Measurements from ENCODE around the gene ETV7.
"Not testable (repeated sequence)": the region's sequence is repeated elsewhere in the genome, so short reads cannot be mapped to it uniquely, and the experiment has no call there.

ETV7 gene

DNA sequence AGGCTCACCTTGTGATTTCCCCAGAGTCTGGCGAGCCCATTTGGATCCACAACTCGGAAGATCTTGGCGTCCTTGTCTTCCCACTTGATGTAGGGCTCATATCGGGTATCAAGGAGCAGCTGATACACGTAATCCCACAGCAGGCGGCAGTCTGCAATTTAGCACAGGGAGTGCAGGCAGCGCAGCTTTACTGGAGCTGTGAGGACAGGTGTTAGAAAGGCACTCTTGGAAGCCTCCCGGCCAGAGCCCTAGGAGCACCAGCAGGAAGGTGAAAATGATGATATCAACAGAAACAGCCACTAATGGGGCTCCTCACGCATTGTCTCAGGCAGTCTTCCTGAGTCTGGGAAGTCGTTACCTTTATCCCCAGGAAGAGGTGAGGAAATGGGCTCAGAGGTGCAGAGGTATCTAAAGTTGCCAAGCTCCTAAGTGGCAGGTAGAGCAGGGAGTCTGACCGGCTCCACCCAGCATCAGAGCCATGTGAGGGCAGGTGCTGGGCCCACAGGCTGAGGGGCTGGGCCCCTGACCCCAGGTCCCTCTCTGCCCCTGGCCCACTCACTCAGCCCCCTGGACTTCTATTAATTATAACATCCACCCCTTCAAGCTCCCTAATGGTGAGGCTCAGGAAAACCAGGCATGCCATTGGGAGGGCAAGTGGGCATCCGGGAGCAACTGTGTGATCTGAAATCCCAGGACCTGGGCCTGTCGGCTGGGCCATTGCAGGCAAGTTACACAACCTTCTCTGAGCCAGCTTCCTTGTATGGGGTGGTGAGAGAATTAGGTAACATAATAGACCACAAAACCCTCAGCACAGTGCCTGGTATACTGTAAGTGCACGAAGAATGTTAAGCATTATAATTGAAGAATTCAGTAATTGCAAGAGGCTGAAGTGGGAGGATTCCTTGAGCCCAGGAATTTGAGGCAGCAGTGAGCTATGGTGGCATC, 18.3 kb downstream of the ETV7 start:
- Histone ChIP-seq H3K27me3 (ENCODE audit: insufficient read depth, low read length) (peaks cover 17% of the 10 kb centered on the region), H3K4me1 (ENCODE audit: insufficient read depth, low read length) (no peaks in the 10 kb centered on the region), H3K4me3 (ENCODE audit: low read length) (no peak overlapping the region), H3K36me3 (ENCODE audit: insufficient read depth, low read length) (no peaks in the 10 kb centered on the region), H2AFZ (ENCODE audit: low read depth, low read length) (no peak overlapping the region), H3K9me3 (ENCODE audit: low read length) (no peaks in the 10 kb centered on the region)

GRCh38 chr6:36368421-36368820, 19.0 kb downstream of the ETV7 start:
- Histone ChIP-seq H3K4me1 (ENCODE audit: insufficient read depth, low read length) (no peaks in the 10 kb centered on the region), H3K9me3 (ENCODE audit: low read length) (no peaks in the 10 kb centered on the region), H2AFZ (ENCODE audit: low read depth, low read length) (no peak overlapping the region), H3K27me3 (ENCODE audit: insufficient read depth, low read length) (peaks cover 16% of the 10 kb centered on the region), H3K4me3 (ENCODE audit: low read length) (no peak overlapping the region), H3K36me3 (ENCODE audit: insufficient read depth, low read length) (no peaks in the 10 kb centered on the region)

DNA sequence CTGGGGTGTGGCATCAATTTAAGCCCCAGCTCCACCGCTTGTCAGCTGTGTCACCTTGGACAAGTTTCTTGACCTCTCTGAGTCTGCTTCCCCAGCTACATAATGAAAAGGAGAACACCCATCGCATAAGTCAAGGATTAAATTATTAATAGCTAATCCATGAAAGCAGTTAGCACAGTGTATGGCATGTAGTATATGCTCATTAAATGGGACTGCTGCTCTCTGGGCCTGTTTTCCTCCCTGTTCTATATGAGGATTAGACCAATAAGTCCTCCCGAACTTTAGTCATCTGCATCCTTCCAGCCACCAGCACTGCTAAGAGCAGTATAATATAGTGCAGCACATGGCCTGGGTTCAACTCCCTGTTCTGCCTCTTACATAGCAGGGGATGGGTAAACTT, 19.7 kb downstream of the ETV7 start:
- no peak overlapping the region for H2AFZ ChIP-seq (ENCODE audit: low read depth, low read length)

DNA sequence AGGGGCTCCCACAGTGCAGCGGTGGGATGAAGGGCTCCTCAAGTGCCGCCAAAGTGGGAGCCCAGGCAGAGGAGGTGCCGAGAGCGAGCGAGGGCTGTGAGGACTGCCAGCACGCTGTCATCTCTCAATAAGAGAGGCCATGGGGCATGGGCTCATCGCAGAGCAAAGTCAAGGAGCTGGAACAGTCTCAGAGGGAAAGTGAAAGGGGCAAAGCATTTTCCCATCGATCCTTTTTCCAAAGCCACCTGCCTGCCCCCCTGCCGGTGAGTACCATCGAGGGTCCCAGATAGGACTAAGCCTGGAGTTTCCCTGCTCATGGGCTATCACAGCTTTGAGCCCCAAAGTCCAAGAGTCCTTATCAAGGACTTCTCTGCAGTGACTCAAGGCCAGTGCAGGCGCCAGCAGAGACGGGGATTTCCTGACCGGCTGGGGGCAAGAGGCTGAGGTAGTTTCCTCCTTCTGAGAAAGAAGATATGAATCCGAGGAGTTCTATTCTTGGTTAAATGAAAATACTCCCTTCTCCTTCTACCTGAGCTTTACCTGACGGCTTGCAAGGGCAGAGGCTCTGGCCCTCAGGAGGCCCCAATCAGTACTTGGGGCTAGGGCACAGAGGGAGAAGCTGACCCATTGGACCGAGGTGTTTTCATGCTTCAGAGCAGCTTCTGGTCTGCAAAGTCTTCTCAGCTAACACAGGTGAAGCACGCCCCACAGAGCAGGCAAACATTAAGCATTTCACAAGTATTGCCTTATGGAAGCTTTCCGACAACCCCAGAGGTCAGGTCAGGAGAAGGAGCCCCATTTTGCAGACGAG, 22.6 kb downstream of the ETV7 start:
- Histone ChIP-seq H3K9me3 (ENCODE audit: low read length) (no peaks in the 10 kb centered on the region), H3K4me3 (ENCODE audit: low read length) (no peak overlapping the region), H3K4me1 (ENCODE audit: insufficient read depth, low read length) (peaks cover 2% of the 10 kb centered on the region), H3K27me3 (ENCODE audit: insufficient read depth, low read length) (peaks cover 9% of the 10 kb centered on the region), H2AFZ (ENCODE audit: low read depth, low read length) (no peak overlapping the region), H3K36me3 (ENCODE audit: insufficient read depth, low read length) (no peaks in the 10 kb centered on the region)

More for the DNA sequence above, 19.7 kb downstream of the ETV7 start:
- no peaks in the 10 kb centered on the region for H3K9me3 ChIP-seq (ENCODE audit: low read length)
- H3K27me3 ChIP-seq (ENCODE audit: insufficient read depth, low read length): peaks cover 16% of the 10 kb centered on the region
- H3K4me1 ChIP-seq (ENCODE audit: insufficient read depth, low read length): no peaks in the 10 kb centered on the region
- H3K36me3 ChIP-seq (ENCODE audit: insufficient read depth, low read length): no peaks in the 10 kb centered on the region
- H3K4me3 ChIP-seq (ENCODE audit: low read length): no peak overlapping the region

GRCh38 chr6:36364061-36364635, 23.3 kb downstream of the ETV7 start:
- H3K9me3 ChIP-seq (ENCODE audit: low read length); H3K4me3 ChIP-seq (ENCODE audit: low read length); H3K4me1 ChIP-seq (ENCODE audit: insufficient read depth, low read length); H2AFZ ChIP-seq (ENCODE audit: low read depth, low read length); H3K27me3 ChIP-seq (ENCODE audit: insufficient read depth, low read length); H3K36me3 ChIP-seq (ENCODE audit: insufficient read depth, low read length): not testable (repeated sequence)

GRCh38 chr6:36363371-36363752, 24.1 kb downstream of the ETV7 start:
- not testable (repeated sequence) for H3K4me1 ChIP-seq (ENCODE audit: insufficient read depth, low read length); H2AFZ ChIP-seq (ENCODE audit: low read depth, low read length); H3K9me3 ChIP-seq (ENCODE audit: low read length); H3K36me3 ChIP-seq (ENCODE audit: insufficient read depth, low read length); H3K27me3 ChIP-seq (ENCODE audit: insufficient read depth, low read length); H3K4me3 ChIP-seq (ENCODE audit: low read length)

GRCh38 chr6:36362551-36363370, 24.7 kb downstream of the ETV7 start:
- peaks cover 12% of the 10 kb centered on the region for H3K4me1 ChIP-seq (ENCODE audit: insufficient read depth, low read length)
- no peak overlapping the region for H3K4me3 ChIP-seq (ENCODE audit: low read length)
- H2AFZ ChIP-seq (ENCODE audit: low read depth, low read length): no peak overlapping the region
- H3K36me3 ChIP-seq (ENCODE audit: insufficient read depth, low read length): no peaks in the 10 kb centered on the region
- peaks cover 3% of the 10 kb centered on the region for H3K27me3 ChIP-seq (ENCODE audit: insufficient read depth, low read length)
- no peaks in the 10 kb centered on the region for H3K9me3 ChIP-seq (ENCODE audit: low read length)

DNA sequence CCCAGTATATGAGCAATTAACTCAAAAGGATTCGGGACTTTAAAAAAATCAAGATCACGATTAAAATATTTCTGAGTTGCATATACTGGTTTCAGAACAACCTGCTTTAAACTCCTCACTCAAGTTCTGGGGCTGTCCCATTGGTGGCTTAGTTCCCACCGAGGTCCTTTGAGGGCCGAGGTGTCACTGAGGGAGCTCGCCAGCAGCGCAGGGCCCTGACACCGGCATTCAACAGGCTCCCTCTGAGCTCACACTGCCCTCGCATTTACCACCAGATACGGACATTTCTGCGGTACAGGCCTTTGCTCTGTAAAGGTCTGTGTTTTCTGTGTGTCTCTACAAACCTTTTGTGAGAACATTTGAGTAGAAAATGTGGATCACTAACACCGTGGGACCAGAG, 26.4 kb downstream of the ETV7 start:
- H3K27me3 ChIP-seq (ENCODE audit: insufficient read depth, low read length): no peaks in the 10 kb centered on the region
- H3K36me3 ChIP-seq (ENCODE audit: insufficient read depth, low read length): no peaks in the 10 kb centered on the region
- peaks cover 12% of the 10 kb centered on the region for H3K4me1 ChIP-seq (ENCODE audit: insufficient read depth, low read length)
- no peak overlapping the region for H3K4me3 ChIP-seq (ENCODE audit: low read length)
- no peak overlapping the region for H2AFZ ChIP-seq (ENCODE audit: low read depth, low read length)
- H3K9me3 ChIP-seq (ENCODE audit: low read length): no peaks in the 10 kb centered on the region

GRCh38 chr6:36360241-36361054, 27.0 kb downstream of the ETV7 start:
- Histone ChIP-seq H3K36me3 (ENCODE audit: insufficient read depth, low read length) (no peaks in the 10 kb centered on the region), H3K9me3 (ENCODE audit: low read length) (no peaks in the 10 kb centered on the region), H3K4me1 (ENCODE audit: insufficient read depth, low read length) (peaks cover 12% of the 10 kb centered on the region), H2AFZ (ENCODE audit: low read depth, low read length) (no peak overlapping the region), H3K27me3 (ENCODE audit: insufficient read depth, low read length) (no peaks in the 10 kb centered on the region), H3K4me3 (ENCODE audit: low read length) (no peak overlapping the region)

DNA sequence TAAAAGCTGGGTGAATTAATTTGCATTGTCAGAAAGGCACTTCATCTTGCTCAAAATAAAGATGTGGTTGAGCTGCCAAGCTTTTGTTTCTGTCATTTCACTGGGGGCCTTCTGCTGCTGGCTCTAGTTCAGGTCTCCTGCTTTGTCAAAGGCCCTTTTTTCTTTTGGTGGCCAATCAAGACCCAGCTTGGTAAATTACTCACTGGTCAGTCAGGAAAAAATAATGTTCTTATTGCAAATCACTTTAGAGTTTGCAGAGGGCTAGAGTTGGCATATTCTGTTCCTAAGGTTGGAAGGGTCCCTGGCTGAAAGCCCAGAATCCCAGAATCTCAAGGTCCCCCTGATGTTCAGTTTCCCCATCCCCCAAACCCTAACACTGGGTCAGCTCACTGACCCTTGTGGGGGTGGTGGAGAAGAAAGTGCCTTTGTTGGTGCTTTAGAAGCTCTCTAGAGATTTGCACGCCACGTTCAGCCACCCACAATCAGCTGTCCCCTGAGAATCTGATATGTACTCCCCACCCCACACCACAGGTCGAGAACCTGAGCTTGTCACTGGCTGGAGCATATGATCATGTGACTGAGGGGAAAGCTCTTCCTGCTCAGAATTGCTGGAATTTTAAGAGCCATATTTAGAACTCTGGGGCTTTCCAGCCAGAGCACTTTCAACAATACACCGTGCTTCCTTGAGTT, 29.1 kb downstream of the ETV7 start:
- H3K27me3 ChIP-seq (ENCODE audit: insufficient read depth, low read length): no peaks in the 10 kb centered on the region
- H3K36me3 ChIP-seq (ENCODE audit: insufficient read depth, low read length): no peaks in the 10 kb centered on the region
- H3K9me3 ChIP-seq (ENCODE audit: low read length): no peaks in the 10 kb centered on the region
- H3K4me1 ChIP-seq (ENCODE audit: insufficient read depth, low read length): peaks cover 12% of the 10 kb centered on the region
- peak overlapping the region; percentile 8 for H2AFZ ChIP-seq (ENCODE audit: low read depth, low read length)
- H3K4me3 ChIP-seq (ENCODE audit: low read length): no peak overlapping the region

GRCh38 chr6:36357872-36358225, 29.6 kb downstream of the ETV7 start:
- H2AFZ ChIP-seq (ENCODE audit: low read depth, low read length): no peak overlapping the region
- peaks cover 12% of the 10 kb centered on the region for H3K4me1 ChIP-seq (ENCODE audit: insufficient read depth, low read length)
- no peaks in the 10 kb centered on the region for H3K36me3 ChIP-seq (ENCODE audit: insufficient read depth, low read length)
- no peak overlapping the region for H3K4me3 ChIP-seq (ENCODE audit: low read length)
- no peaks in the 10 kb centered on the region for H3K9me3 ChIP-seq (ENCODE audit: low read length)
- H3K27me3 ChIP-seq (ENCODE audit: insufficient read depth, low read length): no peaks in the 10 kb centered on the region

DNA sequence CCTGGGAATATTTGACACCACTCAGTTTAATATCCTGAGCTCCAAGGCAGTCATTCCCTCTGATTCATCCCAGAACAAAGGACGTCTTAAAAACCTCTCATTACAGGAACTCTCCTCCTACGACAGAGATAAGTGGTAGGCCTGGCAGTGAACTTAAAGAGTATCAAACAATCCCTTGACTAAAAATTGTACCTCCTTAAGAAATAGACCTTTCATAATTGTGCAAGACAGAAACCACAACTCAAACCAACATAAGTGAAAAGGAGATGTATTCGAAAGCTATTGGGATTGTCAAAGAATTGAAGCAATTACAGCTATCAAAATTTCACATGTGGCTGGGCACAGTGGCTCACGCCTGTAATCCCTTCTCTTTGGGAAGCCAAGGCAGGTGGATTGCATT, 31.6 kb downstream of the ETV7 start:
- Histone ChIP-seq H3K4me1 (ENCODE audit: insufficient read depth, low read length) (peaks cover 12% of the 10 kb centered on the region), H2AFZ (ENCODE audit: low read depth, low read length) (no peak overlapping the region), H3K9me3 (ENCODE audit: low read length) (no peaks in the 10 kb centered on the region), H3K27me3 (ENCODE audit: insufficient read depth, low read length) (no peaks in the 10 kb centered on the region), H3K36me3 (ENCODE audit: insufficient read depth, low read length) (no peaks in the 10 kb centered on the region), H3K4me3 (ENCODE audit: low read length) (no peak overlapping the region)
